MV-4-11 (cell line): ENCODE data around the gene MYO9A.
A peak's percentile ranks its signal among the peaks of the same experiment; 100 is the strongest.
"Not testable (repeated sequence)": the region's sequence is repeated elsewhere in the genome, so short reads cannot be mapped to it uniquely, and the experiment has no call there.

ENCODE experiments used
- DNase-seq: peaks from one replicate; lab custom pipeline; 2025; lab: John Stamatoyannopoulos, UW

The MYO9A gene

DNA sequence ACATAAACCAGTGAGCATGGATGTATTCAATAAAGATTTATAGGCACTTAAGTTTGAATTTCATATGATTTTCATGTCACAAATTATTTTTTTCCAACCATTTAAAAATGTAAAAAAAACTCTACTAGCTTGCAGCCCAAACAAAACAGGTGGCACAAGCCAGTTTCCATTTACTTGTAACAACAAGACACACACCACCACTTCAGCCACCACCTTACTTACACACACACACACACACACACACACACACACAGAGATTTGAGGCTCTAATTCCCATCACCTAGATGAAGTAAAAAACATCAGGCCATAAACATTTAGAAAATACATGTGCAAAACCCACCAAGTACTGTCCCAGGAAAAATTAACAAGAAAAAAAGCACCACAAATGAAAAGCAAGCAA, 25.3 kb downstream of the MYO9A start:
- no peak for DNase-seq

- DNase-seq = no peak
Observed at GRCh38 chr15:72092006-72092405, 25.9 kb downstream of the MYO9A start.

GRCh38 chr15:72086920-72087648, 30.9 kb downstream of the MYO9A start:
- DNase-seq = no peak

GRCh38 chr15:72086010-72086697, 31.8 kb downstream of the MYO9A start:
- no peak for DNase-seq

GRCh38 chr15:72082176-72082575, 35.8 kb downstream of the MYO9A start:
- DNase-seq = no peak

- DNase-seq = peak; percentile 11
Observed at GRCh38 chr15:72078887-72079286, 39.1 kb downstream of the MYO9A start.

GRCh38 chr15:72077950-72078349, 40.0 kb downstream of the MYO9A start:
- DNase-seq = no peak

GRCh38 chr15:72074335-72075060, 43.5 kb downstream of the MYO9A start:
- no peak for DNase-seq

DNA sequence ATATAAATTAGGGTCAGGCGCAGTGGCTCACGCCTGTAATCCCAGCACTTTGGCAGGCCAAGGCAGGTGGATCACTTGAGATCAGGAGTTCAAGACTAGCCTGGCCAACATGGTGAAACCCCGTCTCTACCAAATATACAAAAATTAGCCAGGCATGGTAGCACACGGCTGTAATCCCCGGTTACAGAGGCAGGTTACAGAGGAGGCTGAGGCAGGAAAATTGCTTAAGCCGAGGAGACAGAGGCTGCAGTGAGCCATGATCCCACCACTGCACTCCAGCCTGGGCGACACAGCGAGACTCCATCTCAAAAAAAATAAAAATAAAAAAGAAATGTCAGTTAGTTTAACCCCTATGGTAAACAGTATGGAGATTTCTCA, 46.5 kb downstream of the MYO9A start:
- DNase-seq = not testable (repeated sequence)

- DNase-seq = no peak
Observed at GRCh38 chr15:72070817-72071447, 47.0 kb downstream of the MYO9A start.

DNA sequence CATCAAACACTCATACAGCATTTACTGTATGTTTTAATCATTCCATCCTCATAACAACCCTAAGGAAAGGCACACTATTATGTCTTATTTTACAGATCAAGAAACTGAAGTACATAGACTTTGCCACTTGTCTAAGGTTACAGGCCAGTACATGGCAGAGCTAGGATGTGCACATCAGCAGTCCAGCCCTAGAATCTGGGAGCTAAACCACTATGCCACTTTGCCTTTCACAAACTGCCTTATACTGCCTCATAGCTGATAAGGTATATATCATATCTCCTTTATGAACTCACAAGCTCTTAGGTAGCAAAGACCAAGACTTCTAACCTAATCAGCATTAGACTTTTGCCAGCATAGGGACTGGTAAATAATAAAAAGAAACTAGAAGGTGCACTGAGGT, 49.1 kb downstream of the MYO9A start:
- DNase-seq = no peak

DNA sequence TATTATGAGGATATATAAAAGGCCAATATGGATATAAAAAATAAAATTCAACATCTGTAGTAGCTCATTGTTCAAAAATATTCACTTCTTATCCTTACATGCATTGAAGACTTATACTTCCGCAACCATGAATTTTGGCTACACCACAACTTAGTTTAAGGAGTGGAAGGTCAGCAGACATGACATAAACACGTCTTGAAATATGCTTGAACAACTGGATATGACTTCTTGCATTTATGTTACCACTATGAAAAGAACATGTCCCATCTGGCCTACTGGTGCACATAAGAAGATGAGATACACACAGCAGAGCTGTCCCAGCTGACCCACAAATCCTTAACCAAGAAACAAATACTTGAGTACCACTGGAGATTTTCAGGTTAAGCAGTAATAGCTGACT, 52.1 kb downstream of the MYO9A start:
- DNase-seq = no peak

- no peak for DNase-seq
Observed at GRCh38 chr15:72063186-72063585, 54.8 kb downstream of the MYO9A start.

DNA sequence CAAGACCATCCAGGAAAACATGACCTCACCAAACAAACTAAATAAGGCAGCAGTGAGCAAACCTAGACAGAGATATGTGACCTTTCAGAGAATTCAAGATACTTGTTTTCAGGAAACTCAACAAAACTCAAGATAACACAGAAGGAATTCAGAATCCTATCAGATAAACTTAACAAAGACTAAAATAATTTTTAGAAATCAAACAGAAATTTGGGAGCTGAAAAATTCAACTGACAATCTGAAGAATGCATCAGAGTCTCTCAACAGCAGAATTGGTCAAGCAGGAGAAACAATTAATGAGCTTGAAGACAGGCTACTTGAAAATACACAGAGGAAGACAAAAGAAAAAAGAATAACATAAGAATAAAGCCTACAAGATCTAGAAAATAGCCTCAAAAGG, 55.6 kb downstream of the MYO9A start:
- no peak for DNase-seq

GRCh38 chr15:72060687-72061250, 57.2 kb downstream of the MYO9A start:
- no peak for DNase-seq

DNA sequence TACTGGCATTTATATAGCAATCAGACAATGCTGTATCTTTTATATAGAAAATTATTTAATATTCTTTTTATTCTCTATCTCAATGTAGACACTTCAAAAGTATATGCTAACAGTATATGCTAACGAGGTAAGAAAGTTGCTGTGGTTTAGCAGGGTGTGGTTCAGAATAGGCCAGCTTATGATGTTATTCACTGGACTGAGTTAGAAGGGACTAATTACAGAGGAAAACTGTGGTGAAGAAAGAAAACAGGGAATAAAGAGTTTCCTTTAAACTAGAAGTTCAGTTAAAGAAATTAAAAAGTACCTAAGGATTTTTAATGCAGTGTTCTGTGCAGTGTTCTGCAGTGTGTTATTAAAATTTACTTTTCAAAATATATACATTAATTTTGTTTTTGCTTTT, 59.4 kb downstream of the MYO9A start:
- DNase-seq = no peak

- no peak for DNase-seq
Observed at GRCh38 chr15:72057548-72058091, 60.3 kb downstream of the MYO9A start.

- DNase-seq = not testable (repeated sequence)
Observed at GRCh38 chr15:72056217-72056616, 61.7 kb downstream of the MYO9A start.

GRCh38 chr15:72053297-72053696, 64.7 kb downstream of the MYO9A start:
- DNase-seq = not testable (repeated sequence)

DNA sequence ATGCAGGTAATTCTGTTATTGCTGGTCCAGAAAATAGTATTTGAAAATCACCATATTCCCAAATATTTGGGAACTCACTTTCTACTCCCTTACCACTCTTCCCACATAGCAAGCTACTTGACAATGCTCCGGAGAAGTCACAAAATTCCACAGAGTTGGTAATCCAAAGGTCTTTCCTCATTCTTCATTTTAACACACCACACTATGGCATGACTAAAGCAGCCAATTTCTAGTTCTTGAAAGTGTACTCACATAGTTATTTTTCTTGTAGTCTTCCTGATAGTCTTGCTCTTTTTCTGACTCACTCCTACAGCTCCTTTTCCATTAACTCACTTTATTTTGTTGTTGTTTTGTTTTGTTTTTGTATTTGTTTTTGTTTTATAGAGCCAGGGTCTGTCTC, 67.2 kb downstream of the MYO9A start:
- no peak for DNase-seq

DNA sequence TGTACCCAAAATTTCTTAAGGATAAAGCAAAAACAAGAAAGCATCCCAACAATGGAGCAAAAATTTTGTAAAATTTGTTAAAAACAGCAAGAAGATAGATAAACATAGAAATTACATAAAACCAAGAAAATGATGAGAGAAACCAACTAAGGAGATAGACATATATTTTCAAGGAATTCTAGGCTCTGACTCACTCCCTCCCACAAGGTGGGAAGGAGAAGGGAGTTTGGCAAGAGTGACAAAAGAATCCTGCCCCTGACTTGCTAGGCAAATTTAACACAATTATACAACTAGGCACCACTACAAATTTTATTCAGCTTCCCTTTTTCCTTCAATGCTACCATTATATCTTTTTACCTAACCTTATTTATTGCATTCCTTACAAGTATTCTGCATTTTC, 70.9 kb downstream of the MYO9A start:
- no peak for DNase-seq

DNA sequence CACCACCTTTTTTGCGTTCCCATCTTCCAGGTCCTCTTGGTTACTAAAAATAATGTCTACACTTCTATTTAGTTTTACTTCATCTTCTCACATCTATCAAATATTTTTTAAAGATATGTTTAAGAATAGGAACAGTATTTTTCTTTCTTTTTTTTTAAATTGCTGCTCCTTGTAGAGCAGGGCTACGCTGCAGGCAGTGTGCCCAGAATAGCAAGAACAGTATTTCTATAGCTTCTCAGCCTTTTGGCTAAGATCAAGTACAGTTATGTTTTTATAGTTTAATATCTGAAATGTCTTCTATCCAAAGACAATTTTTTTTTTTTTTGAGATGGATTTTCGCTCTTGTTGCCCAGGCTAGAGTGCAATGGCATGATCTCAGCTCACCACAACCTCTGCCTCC, 73.0 kb downstream of the MYO9A start:
- DNase-seq = no peak
